OCI-LY3 (cell line): Measurements from ENCODE around the gene KCNK7.

Experiments
- H2AFZ ChIP-seq: fragments of 200-600, 300-600 bp; shearing (Covaris generic); 2 replicates; pipeline ENCODE4 v1.6.0; 2014; ENCODE audit warnings: antibody characterized with exemption, low read depth, low read length
- H3K27ac ChIP-seq: fragments of 200-600, 300-600 bp; sonication (generic); 2 replicates; pipeline ENCODE4 v1.5.1; 2014; ENCODE audit warnings: mild to moderate bottlenecking, low read length, moderate library complexity, mixed read lengths
- H3K27me3 ChIP-seq: fragments of 200-600, 300-600 bp; sonication (generic); 2 replicates; pipeline ENCODE4 v1.6.1; 2014; ENCODE audit warnings: low read depth, low read length, mixed read lengths
- H3K36me3 ChIP-seq: fragments of 200-600, 300-600 bp; sonication (generic); replicated peaks from 2 replicates; pipeline ENCODE3; 2014; ENCODE audit warnings: low read depth, low read length, mixed read lengths
- H3K4me1 ChIP-seq: fragments of 300-600, 200-600 bp; sonication (generic); 2 replicates; pipeline ENCODE4 v1.6.1; 2014; ENCODE audit warnings: low read length, mixed read lengths
- H3K4me2 ChIP-seq: fragments of 200-600, 300-600 bp; sonication (generic); 2 replicates; pipeline ENCODE4 v1.6.1; 2014; ENCODE audit warnings: low read length, mixed read lengths
- H3K4me3 ChIP-seq: fragments of 300-600, 200-600 bp; sonication (generic); 2 replicates; pipeline ENCODE4 v1.5.1; 2014; ENCODE audit warnings: antibody characterized with exemption, mild to moderate bottlenecking, low read length, moderate library complexity
- H3K79me2 ChIP-seq: fragments of 300-600, 200-600 bp; shearing (Covaris generic); 2 replicates; pipeline ENCODE4 v1.6.1; 2014; ENCODE audit warnings: mild to moderate bottlenecking, low read length, mixed read lengths
- H3K9ac ChIP-seq: fragments of 300-600, 200-600 bp; shearing (Covaris generic); 2 replicates; pipeline ENCODE4 v1.6.0; 2014; ENCODE audit warnings: mild to moderate bottlenecking, low read length, moderate library complexity
- H3K9me3 ChIP-seq: fragments of 200-600, 300-600 bp; shearing (Covaris generic); 2 replicates; pipeline ENCODE4 v1.6.1; 2014; ENCODE audit warnings: low read length, mixed read lengths; ENCODE audit not compliant: insufficient read depth
- H4K20me1 ChIP-seq: fragments of 200-600, 300-600 bp; sonication (generic); 2 replicates; pipeline ENCODE4 v1.6.1; 2016; ENCODE audit warnings: low read length, mixed read lengths; ENCODE audit not compliant: insufficient read depth
- EZH2phosphoT487 ChIP-seq: fragments of 200-600 bp; shearing (Covaris generic); IDR thresholded peaks from 2 replicates; pipeline ENCODE4 v1.6.1; 2018; ENCODE audit warnings: antibody characterized with exemption, mixed run types, low read depth
- TF ChIP-seq, protein P1 (sequence below): fragments of 200-600, 300-600 bp; sonication (generic); IDR thresholded peaks from 2 replicates; pipeline ENCODE4 v1.5.1; 2014; ENCODE audit warnings: antibody characterized with exemption, low read length, low read depth

KCNK7 gene

DNA sequence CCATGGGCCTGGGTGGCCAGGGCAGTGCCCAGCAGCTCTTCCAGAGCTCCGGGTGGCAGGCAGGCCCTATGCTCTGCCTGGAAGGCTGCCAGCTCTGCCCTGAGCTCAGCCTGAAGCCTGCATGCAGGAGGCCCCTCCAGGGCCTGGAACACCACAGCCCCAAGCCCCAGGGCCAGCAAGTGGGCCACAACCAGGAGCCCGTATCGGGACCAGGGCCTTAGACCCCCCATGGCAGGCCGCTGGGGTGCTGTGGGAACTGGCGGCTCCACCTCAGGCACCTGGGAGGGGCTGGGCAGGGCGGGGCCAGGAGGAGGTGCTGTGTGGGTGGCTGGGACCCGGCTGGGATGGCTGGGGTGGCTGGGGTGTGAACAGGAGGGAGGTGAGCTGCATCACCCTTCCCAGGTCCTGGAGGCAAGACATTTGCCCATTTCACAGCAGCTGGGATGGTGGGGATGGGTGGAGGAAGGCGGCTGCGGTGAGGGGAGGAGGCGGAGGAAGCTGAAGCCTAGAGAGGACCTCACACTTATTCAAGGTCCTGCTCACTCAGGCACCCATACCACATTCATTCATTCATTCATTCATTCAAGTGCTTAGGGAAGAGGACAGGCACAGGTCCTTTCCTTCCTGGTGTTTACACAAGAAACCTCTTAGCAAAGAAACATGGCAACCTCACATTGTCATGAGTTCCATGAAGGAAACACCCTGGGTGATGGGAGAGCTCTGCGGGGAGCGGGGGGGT lies at the start of gene KCNK7:
TSS of gene KCNK7 (minus strand) at position 258 of the 739 bp plus-strand sequence. CDS start at position 230, 28 bp downstream.
- Histone ChIP-seq H3K36me3 (peaks cover 18% of the 10 kb centered on the region), H2AFZ (no peak within 1 kb of the TSS), H3K79me2 (no peaks in the 10 kb centered on the region), H3K9me3 (no peaks in the 10 kb centered on the region), H3K9ac (no peak within 1 kb of the TSS), H3K4me3 (no peak within 1 kb of the TSS), H3K4me1 (no peaks in the 10 kb centered on the region), H3K27ac (no peak within 1 kb of the TSS), H3K27me3 (no peaks in the 10 kb centered on the region), H3K4me2 (no peak within 1 kb of the TSS), H4K20me1 (no peaks in the 10 kb centered on the region)
- TF ChIP-seq EZH2phosphoT487, result no peak
- TF ChIP-seq, protein P1, sequence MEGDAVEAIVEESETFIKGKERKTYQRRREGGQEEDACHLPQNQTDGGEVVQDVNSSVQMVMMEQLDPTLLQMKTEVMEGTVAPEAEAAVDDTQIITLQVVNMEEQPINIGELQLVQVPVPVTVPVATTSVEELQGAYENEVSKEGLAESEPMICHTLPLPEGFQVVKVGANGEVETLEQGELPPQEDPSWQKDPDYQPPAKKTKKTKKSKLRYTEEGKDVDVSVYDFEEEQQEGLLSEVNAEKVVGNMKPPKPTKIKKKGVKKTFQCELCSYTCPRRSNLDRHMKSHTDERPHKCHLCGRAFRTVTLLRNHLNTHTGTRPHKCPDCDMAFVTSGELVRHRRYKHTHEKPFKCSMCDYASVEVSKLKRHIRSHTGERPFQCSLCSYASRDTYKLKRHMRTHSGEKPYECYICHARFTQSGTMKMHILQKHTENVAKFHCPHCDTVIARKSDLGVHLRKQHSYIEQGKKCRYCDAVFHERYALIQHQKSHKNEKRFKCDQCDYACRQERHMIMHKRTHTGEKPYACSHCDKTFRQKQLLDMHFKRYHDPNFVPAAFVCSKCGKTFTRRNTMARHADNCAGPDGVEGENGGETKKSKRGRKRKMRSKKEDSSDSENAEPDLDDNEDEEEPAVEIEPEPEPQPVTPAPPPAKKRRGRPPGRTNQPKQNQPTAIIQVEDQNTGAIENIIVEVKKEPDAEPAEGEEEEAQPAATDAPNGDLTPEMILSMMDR, result no peak

GRCh38 chr11:65644837-65645236 lies 49.2 kb upstream of the KCNK7 start:
- peaks cover 62% of the 10 kb centered on the region for H3K36me3 ChIP-seq
- no peak overlapping the region for H3K4me3 ChIP-seq
- TF ChIP-seq, protein P1, result no peak
- TF ChIP-seq EZH2phosphoT487, result no peak
- no peak overlapping the region for H3K9ac ChIP-seq
- peaks cover 12% of the 10 kb centered on the region for H3K4me1 ChIP-seq
- no peak overlapping the region for H3K4me2 ChIP-seq
- H4K20me1 ChIP-seq, result no peaks in the 10 kb centered on the region
- no peaks in the 10 kb centered on the region for H3K27me3 ChIP-seq
- no peaks in the 10 kb centered on the region for H3K9me3 ChIP-seq
- H2AFZ ChIP-seq, result no peak overlapping the region
- peaks cover 14% of the 10 kb centered on the region for H3K79me2 ChIP-seq
- H3K27ac ChIP-seq, result no peak overlapping the region

DNA sequence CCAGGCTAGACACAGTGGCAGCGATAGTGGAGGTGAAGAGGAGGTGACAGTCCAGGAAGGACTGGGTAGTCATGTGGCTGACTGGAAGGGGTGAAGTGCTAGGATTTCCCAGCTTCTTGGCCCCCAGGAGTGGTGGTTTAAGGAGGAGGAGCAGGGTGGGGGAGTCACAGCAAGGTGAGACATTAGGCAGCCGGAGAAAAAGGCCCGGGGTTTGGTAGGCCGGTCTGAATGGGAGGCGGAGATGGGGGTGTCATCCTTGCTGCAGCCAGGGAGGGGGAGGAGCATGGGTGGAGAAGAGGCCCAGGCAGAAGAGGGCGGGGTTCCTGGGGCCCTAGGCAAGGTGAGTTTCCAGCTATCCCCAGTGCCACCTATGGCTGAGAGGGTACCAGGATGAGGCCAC lies 48.4 kb upstream of the KCNK7 start:
- TF ChIP-seq, protein P1, result no peak
- TF ChIP-seq EZH2phosphoT487, result no peak
- Histone ChIP-seq H3K27ac (no peak overlapping the region), H3K4me1 (peaks cover 21% of the 10 kb centered on the region), H3K27me3 (no peaks in the 10 kb centered on the region), H2AFZ (no peak overlapping the region), H3K79me2 (peaks cover 17% of the 10 kb centered on the region), H3K9ac (no peak overlapping the region), H4K20me1 (no peaks in the 10 kb centered on the region), H3K4me3 (no peak overlapping the region), H3K4me2 (no peak overlapping the region), H3K9me3 (no peaks in the 10 kb centered on the region), H3K36me3 (peaks cover 58% of the 10 kb centered on the region)

DNA sequence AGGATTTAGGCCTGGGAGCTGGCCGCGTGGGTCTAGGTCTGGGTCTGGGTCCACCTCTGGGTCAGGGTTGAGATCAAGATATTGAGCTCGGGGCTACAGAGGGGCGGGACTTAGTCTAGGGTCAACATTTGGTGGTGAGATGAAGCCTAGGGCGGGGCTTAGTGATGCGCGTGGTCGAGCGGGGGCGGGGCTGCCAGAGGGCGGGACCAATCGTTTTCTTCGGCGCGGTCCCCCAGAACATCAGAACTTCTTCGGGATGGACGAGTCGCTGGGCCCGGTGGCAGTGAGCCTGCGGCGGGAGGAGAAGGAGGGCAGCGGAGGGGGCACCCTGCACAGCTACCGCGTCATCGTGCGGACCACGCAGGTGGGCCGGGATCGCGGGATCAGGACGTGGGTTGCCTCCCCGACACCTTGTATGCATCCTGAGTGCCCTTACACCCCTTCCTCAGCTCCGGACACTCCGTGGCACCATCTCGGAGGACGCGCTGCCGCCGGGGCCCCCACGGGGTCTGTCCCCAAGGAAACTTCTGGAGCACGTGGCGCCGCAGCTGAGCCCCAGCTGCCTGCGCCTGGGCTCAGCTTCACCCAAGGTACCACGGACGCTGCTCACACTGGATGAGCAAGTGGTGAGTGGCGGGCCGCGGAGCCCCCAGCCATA lies 46.5 kb upstream of the KCNK7 start:
- Histone ChIP-seq H3K9me3 (no peaks in the 10 kb centered on the region), H2AFZ (no peak overlapping the region), H3K9ac (no peak overlapping the region), H3K27me3 (no peaks in the 10 kb centered on the region), H3K27ac (no peak overlapping the region), H3K36me3 (peaks cover 52% of the 10 kb centered on the region), H4K20me1 (no peaks in the 10 kb centered on the region), H3K79me2 (peaks cover 27% of the 10 kb centered on the region), H3K4me1 (peaks cover 32% of the 10 kb centered on the region), H3K4me2 (no peak overlapping the region), H3K4me3 (no peak overlapping the region)
- no peak for TF ChIP-seq EZH2phosphoT487
- TF ChIP-seq, protein P1, result no peak
